Neural progenitor cell (in vitro differentiated cells): ENCODE data around the gene SDHAF2. TPM values are rescaled to one million over a fixed set of nuclear protein-coding genes. Genes with fewer than 3 reads are reported as not detected.

ENCODE experiments used
- DNase-seq: peaks from one replicate; pipeline ENCODE4 v3.0.0-alpha.2; 2016; ENCODE audit warnings: low spot score
- H2AFZ ChIP-seq: fragments of 200-600 bp; sonication (generic); replicated peaks from 2 replicates; pipeline ENCODE4 v1.6.1; 2016; ENCODE audit warnings: antibody characterized with exemption
- H3F3A ChIP-seq: fragments of 200-600 bp; sonication (generic); 2 replicates; pipeline ENCODE4 v1.6.1; 2016; ENCODE audit warnings: antibody characterized with exemption, low read depth
- H3K27ac ChIP-seq: fragments of 200-600 bp; sonication (generic); 2 replicates; pipeline ENCODE4 v1.5.1; 2016; ENCODE audit warnings: mild to moderate bottlenecking
- H3K27me3 ChIP-seq: fragments of 200-600 bp; sonication (generic); 2 replicates; pipeline ENCODE4 v1.6.1; 2016; ENCODE audit warnings: mild to moderate bottlenecking, moderate library complexity
- H3K36me3 ChIP-seq: fragments of 200-600 bp; sonication (generic); 2 replicates; pipeline ENCODE4 v1.5.1; 2016
- H3K4me1 ChIP-seq: fragments of 200-600 bp; sonication (generic); 2 replicates; pipeline ENCODE4 v1.6.1; 2016; ENCODE audit warnings: mixed run types
- H3K4me2 ChIP-seq: fragments of 200-600 bp; sonication (generic); 2 replicates; pipeline ENCODE4 v1.6.1; 2016
- H3K4me3 ChIP-seq: fragments of 200-600 bp; sonication (generic); 2 replicates; pipeline ENCODE4 v1.5.1; 2016
- H3K79me2 ChIP-seq: fragments of 200-600 bp; sonication (generic); 2 replicates; pipeline ENCODE4 v1.6.1; 2016; ENCODE audit warnings: low read depth
- H3K9ac ChIP-seq: fragments of 200-600 bp; sonication (generic); 2 replicates; pipeline ENCODE4 v1.6.1; 2016
- H3K9me3 ChIP-seq: fragments of 200-600 bp; sonication (generic); 2 replicates; pipeline ENCODE4 v1.5.1; 2016; ENCODE audit warnings: low read depth
- H4K20me1 ChIP-seq: fragments of 200-600 bp; sonication (generic); 2 replicates; pipeline ENCODE4 v1.6.1; 2016; ENCODE audit warnings: low read depth
- H3K27ac Mint-ChIP-seq: 3 replicates; pipeline ENCODE4 v1.8.0; 2021; ENCODE audit warnings: mixed read lengths
- H3K27me3 Mint-ChIP-seq: 2 replicates; pipeline ENCODE4 v1.8.0; 2022; ENCODE audit warnings: low read depth, mild to moderate bottlenecking, inconsistent platforms, moderate library complexity, mixed read lengths; ENCODE audit not compliant: insufficient read depth
- H3K36me3 Mint-ChIP-seq: 3 replicates; pipeline ENCODE4 v1.8.0; 2021; ENCODE audit warnings: mixed read lengths
- H3K4me1 Mint-ChIP-seq: 3 replicates; pipeline ENCODE4 v1.8.0; 2021; ENCODE audit warnings: mixed read lengths
- H3K4me3 Mint-ChIP-seq: 3 replicates; pipeline ENCODE4 v1.8.0; 2021; ENCODE audit warnings: mild to moderate bottlenecking, moderate library complexity, mixed read lengths
- H3K9me3 Mint-ChIP-seq: 3 replicates; pipeline ENCODE4 v1.8.0; 2020; ENCODE audit warnings: mixed read lengths
- CTCF ChIP-seq: fragments of 200-600 bp; sonication (generic); IDR thresholded peaks from 2 replicates; pipeline ENCODE4 v1.5.1; 2017; ENCODE audit warnings: antibody characterized with exemption, mild to moderate bottlenecking
- EZH2 ChIP-seq: fragments of 200-600 bp; sonication (generic); IDR thresholded peaks from 2 replicates; pipeline ENCODE4 v1.6.1; 2017; ENCODE audit warnings: antibody characterized with exemption, mild to moderate bottlenecking, moderate library complexity
- EZH2phosphoT487 ChIP-seq: fragments of 200-600 bp; sonication (generic); IDR thresholded peaks from 2 replicates; pipeline ENCODE4 v1.6.1; 2017; ENCODE audit warnings: antibody characterized with exemption
- total RNA-seq: library from RNA; depleted of rRNA; stranded (reverse); fragments of >200 nt; gene quantifications from 2 replicates; pipeline ENCODE4 v1.2.3, GENCODE V29; 2015; ENCODE audit warnings: low replicate concordance

SDHAF2 gene
- total RNA-seq, 1 donor from 2014 or later = 27.4 TPM

- no peak overlapping the region for H3K27ac ChIP-seq
- Mint-ChIP-seq H3K27me3 (peaks cover 9% of the 10 kb centered on the region), H3K9me3 (no peaks in the 10 kb centered on the region), H3K36me3 (no peaks in the 10 kb centered on the region), H3K4me1 (peaks cover 66% of the 10 kb centered on the region), H3K4me3 (no peak overlapping the region), H3K27ac (peak overlapping the region; percentile 13)
- H3K79me2 ChIP-seq = no peaks in the 10 kb centered on the region
- no peak overlapping the region for H3K4me3 ChIP-seq
- no peak overlapping the region for H3K9ac ChIP-seq
- no peaks in the 10 kb centered on the region for H3K9me3 ChIP-seq
- no peak overlapping the region for H2AFZ ChIP-seq
- peaks cover 39% of the 10 kb centered on the region for H3K4me1 ChIP-seq
- no peaks in the 10 kb centered on the region for H3K36me3 ChIP-seq
- H4K20me1 ChIP-seq = peaks cover 15% of the 10 kb centered on the region
- no peaks in the 10 kb centered on the region for H3K27me3 ChIP-seq
- TF ChIP-seq EZH2phosphoT487 = no peak
- TF ChIP-seq CTCF = no peak
- no peak for TF ChIP-seq EZH2
- H3F3A ChIP-seq = peaks cover 16% of the 10 kb centered on the region
- DNase-seq = no peak
- no peak overlapping the region for H3K4me2 ChIP-seq
These were observed 56.2 kb downstream of the SDHAF2 start for GRCh38 chr11:61486011-61486620.

GRCh38 chr11:61486779-61487178 lies 56.9 kb downstream of the SDHAF2 start:
- H3K4me3 ChIP-seq = no peak overlapping the region
- peaks cover 32% of the 10 kb centered on the region for H3K4me1 ChIP-seq
- H4K20me1 ChIP-seq = peaks cover 9% of the 10 kb centered on the region
- H3K27me3 ChIP-seq = no peaks in the 10 kb centered on the region
- Mint-ChIP-seq H3K36me3 (no peaks in the 10 kb centered on the region), H3K4me1 (peaks cover 60% of the 10 kb centered on the region), H3K9me3 (no peaks in the 10 kb centered on the region), H3K27ac (no peak overlapping the region), H3K4me3 (no peak overlapping the region), H3K27me3 (peaks cover 9% of the 10 kb centered on the region)
- H3K9ac ChIP-seq = no peak overlapping the region
- H3K9me3 ChIP-seq = no peaks in the 10 kb centered on the region
- H3F3A ChIP-seq = peaks cover 12% of the 10 kb centered on the region
- DNase-seq = no peak
- H3K27ac ChIP-seq = no peak overlapping the region
- no peak overlapping the region for H2AFZ ChIP-seq
- TF ChIP-seq CTCF (no peak), EZH2phosphoT487 (no peak), EZH2 (no peak)
- H3K4me2 ChIP-seq = no peak overlapping the region
- no peaks in the 10 kb centered on the region for H3K79me2 ChIP-seq
- H3K36me3 ChIP-seq = no peaks in the 10 kb centered on the region

GRCh38 chr11:61487342-61488025 lies 57.6 kb downstream of the SDHAF2 start:
- Histone ChIP-seq H3K27ac (no peak overlapping the region), H4K20me1 (peaks cover 3% of the 10 kb centered on the region), H3K36me3 (no peaks in the 10 kb centered on the region), H3K9me3 (no peaks in the 10 kb centered on the region), H3K79me2 (no peaks in the 10 kb centered on the region), H3K27me3 (no peaks in the 10 kb centered on the region), H3K4me1 (peaks cover 25% of the 10 kb centered on the region), H2AFZ (no peak overlapping the region), H3F3A (peaks cover 12% of the 10 kb centered on the region), H3K4me3 (no peak overlapping the region), H3K4me2 (no peak overlapping the region), H3K9ac (no peak overlapping the region)
- H3K4me3 Mint-ChIP-seq = no peak overlapping the region
- peaks cover 57% of the 10 kb centered on the region for H3K4me1 Mint-ChIP-seq
- no peak for DNase-seq
- H3K27ac Mint-ChIP-seq = no peak overlapping the region
- no peaks in the 10 kb centered on the region for H3K36me3 Mint-ChIP-seq
- H3K9me3 Mint-ChIP-seq = no peaks in the 10 kb centered on the region
- TF ChIP-seq CTCF (no peak), EZH2 (no peak), EZH2phosphoT487 (no peak)
- peaks cover 7% of the 10 kb centered on the region for H3K27me3 Mint-ChIP-seq
